Measurements from ENCODE around the gene TBC1D19.

TBC1D19 gene

GRCh38 chr4:26719954-26720552 lies 136.2 kb downstream of the TBC1D19 start:
- TF ChIP-seq POLR2AphosphoS5 (IDR thresholded peaks at IDR 0.05; ENCODE audit: low read depth, low read length) (no peak), SIN3A (IDR thresholded peaks at IDR 0.05; ENCODE audit: borderline replicate concordance, insufficient read depth, low read length) (no peak), REST (IDR thresholded peaks at IDR 0.05; ENCODE audit: insufficient read depth in 1 of 2, low read depth in 2 of 2, low read length in 2 of 2) (no peak), TAF1 (IDR thresholded peaks at IDR 0.05; ENCODE audit: borderline replicate concordance, insufficient read depth, low read length) (no peak), FOXP2 (optimal IDR thresholded peaks at IDR 0.05; ENCODE audit: borderline replicate concordance, extremely low read depth, extremely low read length, insufficient read depth) (no peak)

- TF ChIP-seq TAF1 (IDR thresholded peaks at IDR 0.05; ENCODE audit: borderline replicate concordance, insufficient read depth, low read length) (no peak), SIN3A (IDR thresholded peaks at IDR 0.05; ENCODE audit: borderline replicate concordance, insufficient read depth, low read length) (no peak), FOXP2 (optimal IDR thresholded peaks at IDR 0.05; ENCODE audit: borderline replicate concordance, extremely low read depth, extremely low read length, insufficient read depth) (no peak), REST (IDR thresholded peaks at IDR 0.05; ENCODE audit: insufficient read depth in 1 of 2, low read depth in 2 of 2, low read length in 2 of 2) (no peak), POLR2AphosphoS5 (IDR thresholded peaks at IDR 0.05; ENCODE audit: low read depth, low read length) (no peak)
These were observed 137.8 kb downstream of the TBC1D19 start for GRCh38 chr4:26721685-26722084.

- TF ChIP-seq FOXP2 (optimal IDR thresholded peaks at IDR 0.05; ENCODE audit: borderline replicate concordance, extremely low read depth, extremely low read length, insufficient read depth), result no peak
These were observed 139.3 kb downstream of the TBC1D19 start for GRCh38 chr4:26723216-26723615.

GRCh38 chr4:26724534-26724933 lies 140.7 kb downstream of the TBC1D19 start:
- TF ChIP-seq REST (IDR thresholded peaks at IDR 0.05; ENCODE audit: insufficient read depth in 1 of 2, low read depth in 2 of 2, low read length in 2 of 2) (no peak), POLR2AphosphoS5 (IDR thresholded peaks at IDR 0.05; ENCODE audit: low read depth, low read length) (no peak), SIN3A (IDR thresholded peaks at IDR 0.05; ENCODE audit: borderline replicate concordance, insufficient read depth, low read length) (no peak), FOXP2 (optimal IDR thresholded peaks at IDR 0.05; ENCODE audit: borderline replicate concordance, extremely low read depth, extremely low read length, insufficient read depth) (no peak), TAF1 (IDR thresholded peaks at IDR 0.05; ENCODE audit: borderline replicate concordance, insufficient read depth, low read length) (no peak)

- no peak for TF ChIP-seq SIN3A (IDR thresholded peaks at IDR 0.05; ENCODE audit: borderline replicate concordance, insufficient read depth, low read length)
- no peak for TF ChIP-seq TAF1 (IDR thresholded peaks at IDR 0.05; ENCODE audit: borderline replicate concordance, insufficient read depth, low read length)
- no peak for TF ChIP-seq REST (IDR thresholded peaks at IDR 0.05; ENCODE audit: insufficient read depth in 1 of 2, low read depth in 2 of 2, low read length in 2 of 2)
- TF ChIP-seq POLR2AphosphoS5 (IDR thresholded peaks at IDR 0.05; ENCODE audit: low read depth, low read length), result no peak
These were observed 142.9 kb downstream of the TBC1D19 start for GRCh38 chr4:26726655-26727387.

Data from PFSK-1 (cell line).